ENCODE measurements around the gene COL25A1.

Gene COL25A1

DNA sequence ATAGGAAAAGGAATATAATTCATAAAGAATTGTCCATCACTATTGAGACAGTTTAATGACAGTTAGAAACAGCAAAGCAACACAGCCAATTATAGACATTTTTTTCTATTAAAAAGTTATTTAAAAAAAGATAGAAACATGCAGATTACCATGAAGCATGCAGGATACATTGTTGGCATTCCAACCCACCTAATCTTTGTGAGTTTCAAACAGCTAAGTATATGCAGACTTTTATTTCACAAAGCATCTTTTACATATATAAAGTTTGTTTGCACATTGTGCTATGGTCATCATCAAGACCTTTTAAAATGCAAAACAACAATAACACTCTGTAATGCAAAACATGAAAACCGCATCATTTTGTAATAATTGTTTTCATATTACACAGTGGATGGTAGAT, 413.7 kb downstream of the COL25A1 start:
- no peak overlapping the region for H3K4me3 ChIP-seq (ENCODE audit: low read depth, low read length)
- no peak for DNase-seq (ENCODE audit: low read depth)
- TF ChIP-seq, protein P1, sequence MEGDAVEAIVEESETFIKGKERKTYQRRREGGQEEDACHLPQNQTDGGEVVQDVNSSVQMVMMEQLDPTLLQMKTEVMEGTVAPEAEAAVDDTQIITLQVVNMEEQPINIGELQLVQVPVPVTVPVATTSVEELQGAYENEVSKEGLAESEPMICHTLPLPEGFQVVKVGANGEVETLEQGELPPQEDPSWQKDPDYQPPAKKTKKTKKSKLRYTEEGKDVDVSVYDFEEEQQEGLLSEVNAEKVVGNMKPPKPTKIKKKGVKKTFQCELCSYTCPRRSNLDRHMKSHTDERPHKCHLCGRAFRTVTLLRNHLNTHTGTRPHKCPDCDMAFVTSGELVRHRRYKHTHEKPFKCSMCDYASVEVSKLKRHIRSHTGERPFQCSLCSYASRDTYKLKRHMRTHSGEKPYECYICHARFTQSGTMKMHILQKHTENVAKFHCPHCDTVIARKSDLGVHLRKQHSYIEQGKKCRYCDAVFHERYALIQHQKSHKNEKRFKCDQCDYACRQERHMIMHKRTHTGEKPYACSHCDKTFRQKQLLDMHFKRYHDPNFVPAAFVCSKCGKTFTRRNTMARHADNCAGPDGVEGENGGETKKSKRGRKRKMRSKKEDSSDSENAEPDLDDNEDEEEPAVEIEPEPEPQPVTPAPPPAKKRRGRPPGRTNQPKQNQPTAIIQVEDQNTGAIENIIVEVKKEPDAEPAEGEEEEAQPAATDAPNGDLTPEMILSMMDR (IDR thresholded peaks at IDR 0.05; ENCODE audit: low read depth, low read length), result no peak
- TF ChIP-seq POLR2A (IDR thresholded peaks at IDR 0.05; ENCODE audit: extremely low read depth, insufficient read length) (no peak), MYC (IDR thresholded peaks at IDR 0.05; ENCODE audit: low read depth, low read length) (no peak)
- TF ChIP-seq, protein P2, sequence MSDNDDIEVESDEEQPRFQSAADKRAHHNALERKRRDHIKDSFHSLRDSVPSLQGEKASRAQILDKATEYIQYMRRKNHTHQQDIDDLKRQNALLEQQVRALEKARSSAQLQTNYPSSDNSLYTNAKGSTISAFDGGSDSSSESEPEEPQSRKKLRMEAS (IDR thresholded peaks at IDR 0.05; ENCODE audit: low read depth, low read length), result no peak

DNA sequence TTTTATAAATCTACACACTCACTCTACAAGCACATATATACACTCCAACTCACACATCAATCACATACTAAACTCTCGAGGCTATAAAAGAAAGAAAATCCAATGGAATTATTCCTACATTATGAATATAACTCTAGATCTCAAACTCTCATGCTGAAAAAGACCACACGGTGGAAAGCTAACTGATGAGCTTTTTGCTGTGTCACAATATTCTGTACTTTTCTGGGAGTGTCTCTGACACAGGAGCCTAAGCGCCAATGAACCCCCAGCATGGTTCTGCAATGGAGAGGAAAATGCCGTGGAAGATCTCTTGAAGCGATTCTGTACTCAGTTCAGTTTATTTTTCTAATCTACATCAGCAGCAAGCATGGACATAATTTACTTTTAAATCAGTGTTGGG, 415.4 kb downstream of the COL25A1 start:
- H3K4me3 ChIP-seq (ENCODE audit: low read depth, low read length), result no peak overlapping the region
- DNase-seq (ENCODE audit: low read depth), result no peak
- TF ChIP-seq, protein P2 (IDR thresholded peaks at IDR 0.05; ENCODE audit: low read depth, low read length), result no peak
- TF ChIP-seq MYC (IDR thresholded peaks at IDR 0.05; ENCODE audit: low read depth, low read length) (no peak), POLR2A (IDR thresholded peaks at IDR 0.05; ENCODE audit: extremely low read depth, insufficient read length) (no peak)
- TF ChIP-seq, protein P1 (IDR thresholded peaks at IDR 0.05; ENCODE audit: low read depth, low read length), result no peak

DNA sequence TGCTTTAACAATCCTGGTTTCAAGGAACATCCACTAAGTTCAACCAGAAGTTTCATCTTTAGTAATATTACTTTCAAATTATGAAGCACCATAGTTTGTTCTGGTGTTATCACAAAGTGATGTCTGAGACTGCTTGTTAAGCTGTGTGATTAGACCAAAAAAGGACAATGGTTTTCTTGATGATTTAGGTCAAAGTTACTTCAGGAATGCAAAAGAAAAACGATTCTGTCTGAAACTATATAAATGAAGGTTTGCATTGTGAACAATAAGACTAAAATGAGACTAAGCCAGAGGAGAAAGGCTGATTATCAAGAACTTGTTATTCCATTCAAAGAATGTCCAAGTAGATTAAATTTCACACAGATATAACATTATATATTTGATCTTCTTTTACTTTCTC, 417.2 kb downstream of the COL25A1 start:
- DNase-seq (ENCODE audit: low read depth), result no peak
- H3K4me3 ChIP-seq (ENCODE audit: low read depth, low read length), result no peak overlapping the region
- TF ChIP-seq, protein P1 (IDR thresholded peaks at IDR 0.05; ENCODE audit: low read depth, low read length), result no peak
- TF ChIP-seq POLR2A (IDR thresholded peaks at IDR 0.05; ENCODE audit: extremely low read depth, insufficient read length), result no peak
- TF ChIP-seq MYC (IDR thresholded peaks at IDR 0.05; ENCODE audit: low read depth, low read length), result no peak
- TF ChIP-seq, protein P2 (IDR thresholded peaks at IDR 0.05; ENCODE audit: low read depth, low read length), result no peak

DNA sequence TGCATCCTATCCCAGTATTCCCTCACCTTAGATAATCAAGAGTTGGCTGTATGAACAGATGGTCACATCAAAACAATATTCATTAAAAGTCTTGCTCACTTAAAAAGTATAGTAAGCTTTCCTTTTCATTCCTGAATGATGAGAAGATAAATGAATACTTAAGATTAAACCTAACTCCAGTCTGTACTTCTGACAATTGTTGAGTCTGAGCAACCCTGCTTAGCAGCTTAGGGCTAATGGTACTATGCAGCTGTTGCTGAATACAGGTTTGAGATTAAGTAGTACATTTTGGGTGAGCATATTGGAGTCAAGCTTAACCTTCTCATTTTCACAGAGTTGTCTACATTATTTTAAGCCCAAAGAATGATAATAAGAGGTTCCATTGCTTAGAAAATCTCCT, 417.9 kb downstream of the COL25A1 start:
- TF ChIP-seq, protein P1 (IDR thresholded peaks at IDR 0.05; ENCODE audit: low read depth, low read length), result no peak
- TF ChIP-seq POLR2A (IDR thresholded peaks at IDR 0.05; ENCODE audit: extremely low read depth, insufficient read length) (no peak), MYC (IDR thresholded peaks at IDR 0.05; ENCODE audit: low read depth, low read length) (no peak)
- TF ChIP-seq, protein P2 (IDR thresholded peaks at IDR 0.05; ENCODE audit: low read depth, low read length), result no peak
- no peak overlapping the region for H3K4me3 ChIP-seq (ENCODE audit: low read depth, low read length)
- no peak for DNase-seq (ENCODE audit: low read depth)

DNA sequence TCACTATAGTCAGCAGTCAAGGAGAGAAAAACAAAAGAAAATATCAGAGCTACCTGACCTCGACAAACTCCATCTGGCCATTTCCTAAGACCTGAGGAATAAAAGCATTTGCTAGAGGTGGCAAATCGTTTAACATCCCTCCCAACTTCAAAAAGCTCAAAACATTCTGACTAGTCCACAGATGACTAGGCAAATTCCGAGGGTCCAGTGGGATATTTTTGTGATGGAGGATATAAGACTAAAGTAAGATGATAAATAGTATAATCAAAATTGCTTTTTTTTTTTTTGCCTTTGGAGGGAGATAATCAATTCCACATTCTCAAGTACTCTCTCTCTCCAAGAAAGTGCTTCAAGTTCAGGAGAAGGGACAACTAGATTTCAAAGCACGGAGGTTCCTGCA, 420.5 kb downstream of the COL25A1 start:
- TF ChIP-seq, protein P1 (IDR thresholded peaks at IDR 0.05; ENCODE audit: low read depth, low read length), result no peak
- TF ChIP-seq, protein P2 (IDR thresholded peaks at IDR 0.05; ENCODE audit: low read depth, low read length), result no peak
- H3K4me3 ChIP-seq (ENCODE audit: low read depth, low read length), result no peak overlapping the region

DNA sequence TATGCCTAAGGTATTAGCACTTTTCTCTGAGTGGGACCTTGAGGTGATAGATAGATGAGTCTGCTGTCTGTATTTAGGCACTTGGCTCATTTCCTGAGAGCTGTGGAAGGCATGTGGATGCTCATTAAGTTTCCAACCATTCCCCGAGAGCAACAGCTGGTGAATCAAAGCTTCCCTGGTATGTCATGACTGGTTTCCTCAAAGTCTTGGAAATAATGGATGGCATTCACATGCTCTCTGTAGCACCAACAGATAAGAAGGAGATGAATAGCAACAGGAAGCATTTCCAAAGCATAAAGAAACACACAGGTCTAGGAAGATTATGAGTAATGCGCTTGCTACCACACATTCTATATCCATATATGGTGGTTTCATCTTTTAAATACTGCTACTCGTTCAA, 421.3 kb downstream of the COL25A1 start:
- TF ChIP-seq, protein P1 (IDR thresholded peaks at IDR 0.05; ENCODE audit: low read depth, low read length), result no peak
- H3K4me3 ChIP-seq (ENCODE audit: low read depth, low read length), result no peak overlapping the region
- no peak for DNase-seq (ENCODE audit: low read depth)

More for the DNA sequence above, 420.5 kb downstream of the COL25A1 start:
- no peak for DNase-seq (ENCODE audit: low read depth)

All from NB4 (cell line).